Spinal cord (tissue), 10 donors: Measurements from ENCODE around the gene VSX1. TPM values are rescaled to one million over a fixed set of nuclear protein-coding genes. Genes with fewer than 3 reads are reported as not detected.

Experiments used
- DNase-seq, 6 donors: peaks; one replicate each; pipeline versions ENCODE4 v3.0.0 to v3.0.0-alpha.2; 2013 to 2015; ENCODE audit warnings: low spot score in 6 of 6, low read depth in 4 of 6
- H3K27ac ChIP-seq: one replicate; pipeline ENCODE4 v1.5.1; 2013; ENCODE audit warnings: low read depth, low read length, control low read depth
- H3K27me3 ChIP-seq: one replicate; pipeline ENCODE4 v1.6.1; 2013; ENCODE audit warnings: low read length; ENCODE audit not compliant: control insufficient read depth, insufficient read depth
- H3K36me3 ChIP-seq: one replicate; pipeline ENCODE4 v1.6.1; 2013; ENCODE audit warnings: low read length; ENCODE audit not compliant: control insufficient read depth, insufficient read depth
- H3K4me1 ChIP-seq: one replicate; pipeline ENCODE4 v1.6.1; 2013; ENCODE audit warnings: low read length; ENCODE audit not compliant: control insufficient read depth, insufficient read depth
- H3K4me3 ChIP-seq: one replicate; pipeline ENCODE4 v1.5.1; 2013; ENCODE audit warnings: low read depth, low read length, control low read depth
- H3K9me3 ChIP-seq: one replicate; pipeline ENCODE4 v1.6.1; 2013; ENCODE audit warnings: low read length; ENCODE audit not compliant: control insufficient read depth, insufficient read depth
- WGBS: methylation state at CpG from one replicate; pipeline ENCODE4 v1.1.5; 2013; ENCODE audit warnings: missing lambda C conversion rate; ENCODE audit not compliant: insufficient coverage; 5-methylcytosine and 5-hydroxymethylcytosine counted together
- polyA plus RNA-seq, 2 donors: library from polyadenylated mRNA; unstranded; fragments of 120-200 nt; gene quantifications; one replicate each; pipeline ENCODE4 v1.2.1, GENCODE V29; 2013; ENCODE audit not compliant: insufficient read length in 2 of 2
- total RNA-seq, 2 donors: library from RNA; depleted of rRNA in 1 of 2; stranded (reverse); fragments of 120-200 nt in 1 of 2; fragments of >200 nt in 1 of 2; gene quantifications; one replicate each; pipeline versions ENCODE4 v1.2.3 to v1.2.4, GENCODE V29; 2013 to 2014
- donor health status: healthy.

Gene VSX1
- total and polyA plus RNA-seq, 4 donors, result 0.11 to 1.1 (median 0.75) TPM

- H3K4me3 ChIP-seq, result no peak overlapping the region
- no peak for DNase-seq
- no peaks in the 10 kb centered on the region for H3K27me3 ChIP-seq
- H3K27ac ChIP-seq, result peak overlapping the region; percentile 33
- H3K9me3 ChIP-seq, result no peaks in the 10 kb centered on the region
- peaks cover 44% of the 10 kb centered on the region for H3K36me3 ChIP-seq
- WGBS, result 90% methylated on average over 9 of the region's 9 CpGs
- H3K4me1 ChIP-seq, result peaks cover 94% of the 10 kb centered on the region
Observed at GRCh38 chr20:25043499-25044260, 38.3 kb downstream of the VSX1 start.

GRCh38 chr20:25042531-25043498 is 39.1 kb downstream of the VSX1 start:
- Histone ChIP-seq H3K4me1 (peaks cover 94% of the 10 kb centered on the region), H3K9me3 (no peaks in the 10 kb centered on the region), H3K36me3 (peaks cover 47% of the 10 kb centered on the region), H3K27ac (peak overlapping the region; percentile 33), H3K27me3 (no peaks in the 10 kb centered on the region), H3K4me3 (no peak overlapping the region)
- WGBS, result 81% methylated on average over 10 of the region's 14 CpGs
- no peak for DNase-seq

- peaks cover 96% of the 10 kb centered on the region for H3K4me1 ChIP-seq
- WGBS, result 96% methylated on average over 14 of the region's 21 CpGs
- no peak overlapping the region for H3K4me3 ChIP-seq
- no peaks in the 10 kb centered on the region for H3K9me3 ChIP-seq
- H3K27me3 ChIP-seq, result no peaks in the 10 kb centered on the region
- peaks cover 39% of the 10 kb centered on the region for H3K36me3 ChIP-seq
- DNase-seq, result no peak
- no peak overlapping the region for H3K27ac ChIP-seq
Observed at GRCh38 chr20:25041813-25042530, 40.0 kb downstream of the VSX1 start.

- Histone ChIP-seq H3K27me3 (no peaks in the 10 kb centered on the region), H3K9me3 (no peaks in the 10 kb centered on the region), H3K4me1 (peaks cover 89% of the 10 kb centered on the region), H3K36me3 (peaks cover 29% of the 10 kb centered on the region), H3K27ac (peak overlapping the region; percentile 80), H3K4me3 (no peak overlapping the region)
- peak in 2 of 6 donors; percentile 49 to 68 for DNase-seq
- 41% methylated on average over 6 of the region's 6 CpGs for whole genome bisulfite sequencing
Observed at GRCh38 chr20:25040438-25040831, 41.5 kb downstream of the VSX1 start.

- peak in 3 of 6 donors; percentile 61 to 92 (median 69) for DNase-seq
Observed at GRCh38 chr20:25039697-25040437, 42.1 kb downstream of the VSX1 start.

GRCh38 chr20:25038591-25039015 is 43.3 kb downstream of the VSX1 start:
- H3K4me1 ChIP-seq, result peaks cover 86% of the 10 kb centered on the region
- no peaks in the 10 kb centered on the region for H3K9me3 ChIP-seq
- H3K36me3 ChIP-seq, result peaks cover 22% of the 10 kb centered on the region
- no peak overlapping the region for H3K27ac ChIP-seq
- DNase-seq, result no peak
- 82% methylated on average over 5 of the region's 6 CpGs for WGBS
- H3K27me3 ChIP-seq, result no peaks in the 10 kb centered on the region
- H3K4me3 ChIP-seq, result no peak overlapping the region

More at GRCh38 chr20:25039697-25040437, 42.1 kb downstream of the VSX1 start:
- no peaks in the 10 kb centered on the region for H3K9me3 ChIP-seq
- 30% methylated on average over 5 of the region's 9 CpGs for WGBS
- H3K4me3 ChIP-seq, result no peak overlapping the region
- peaks cover 86% of the 10 kb centered on the region for H3K4me1 ChIP-seq
- H3K27ac ChIP-seq, result peak overlapping the region; percentile 80
- H3K27me3 ChIP-seq, result no peaks in the 10 kb centered on the region
- peaks cover 29% of the 10 kb centered on the region for H3K36me3 ChIP-seq

- Histone ChIP-seq H3K9me3 (no peaks in the 10 kb centered on the region), H3K4me1 (peaks cover 86% of the 10 kb centered on the region), H3K4me3 (no peak overlapping the region), H3K27me3 (no peaks in the 10 kb centered on the region), H3K27ac (peak overlapping the region; percentile 29), H3K36me3 (peaks cover 17% of the 10 kb centered on the region)
- WGBS, result 75% methylated on average over 3 of the region's 3 CpGs
- peak in 1 of 6 donors; percentile 26 for DNase-seq
Observed at GRCh38 chr20:25038103-25038410, 43.9 kb downstream of the VSX1 start.

GRCh38 chr20:25037288-25038102 is 44.4 kb downstream of the VSX1 start:
- no peaks in the 10 kb centered on the region for H3K9me3 ChIP-seq
- peaks cover 86% of the 10 kb centered on the region for H3K4me1 ChIP-seq
- H3K4me3 ChIP-seq, result no peak overlapping the region
- H3K27me3 ChIP-seq, result no peaks in the 10 kb centered on the region
- peak overlapping the region; percentile 29 for H3K27ac ChIP-seq
- peaks cover 12% of the 10 kb centered on the region for H3K36me3 ChIP-seq
- DNase-seq, result no peak
- WGBS, result 78% methylated on average over 11 of the region's 15 CpGs
